Measurements from ENCODE around the gene KRT37. TPM values are rescaled to one million over a fixed set of nuclear protein-coding genes. Genes with fewer than 3 reads are reported as not detected.
"Not testable (repeated sequence)": the region's sequence is repeated elsewhere in the genome, so short reads cannot be mapped to it uniquely, and the experiment has no call there.

Gene KRT37
- polyA plus RNA-seq, 3 donors: not detected

- no peak for DNase-seq (ENCODE audit: extremely low read depth in 1 of 11, low read depth in 9 of 11, low spot score in 4 of 11)
Observed at GRCh38 chr17:41415411-41415810, 9.0 kb downstream of the KRT37 start.

GRCh38 chr17:41413982-41414381, 10.4 kb downstream of the KRT37 start:
- no peak for DNase-seq (ENCODE audit: extremely low read depth in 1 of 11, low read depth in 9 of 11, low spot score in 4 of 11)

GRCh38 chr17:41413353-41413957, 10.9 kb downstream of the KRT37 start:
- no peak for DNase-seq (ENCODE audit: extremely low read depth in 1 of 11, low read depth in 9 of 11, low spot score in 4 of 11)

DNA sequence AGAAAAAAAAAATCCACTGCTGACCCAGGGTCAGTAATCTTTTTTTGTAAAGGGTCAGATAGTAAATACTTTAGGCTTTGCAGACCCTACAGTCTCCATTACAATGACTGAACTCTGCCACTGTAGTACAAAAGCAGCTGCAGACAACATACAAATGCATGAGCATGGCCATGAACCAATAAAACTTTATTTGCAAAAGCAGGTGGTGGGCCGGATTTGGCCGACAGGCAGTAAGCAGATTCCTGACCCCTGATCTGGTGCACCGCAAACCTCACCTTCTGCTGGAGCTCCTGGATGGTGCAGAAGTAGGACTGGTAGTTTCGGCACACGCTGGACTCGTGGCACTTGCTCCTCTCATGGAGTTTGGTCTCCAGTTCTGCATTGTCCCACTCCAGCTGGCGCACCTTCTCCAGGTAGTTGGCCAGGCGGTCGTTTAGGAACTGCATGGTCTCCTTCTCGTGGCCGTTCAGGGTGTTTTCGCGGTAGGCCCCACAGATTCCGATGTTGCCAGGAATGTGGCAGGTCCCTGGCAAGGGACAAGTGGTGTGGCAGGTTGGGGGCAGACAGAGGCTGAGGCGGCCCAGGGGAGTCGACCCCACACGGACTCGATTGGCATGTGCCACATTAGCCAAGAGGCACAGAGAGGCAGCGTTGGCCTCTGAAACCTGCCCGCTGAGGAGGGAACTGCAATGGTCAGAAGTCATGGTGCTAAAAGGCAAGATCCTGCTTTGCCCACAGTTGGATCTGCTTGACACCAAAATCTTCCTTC, 13.1 kb downstream of the KRT37 start:
- DNase-seq (ENCODE audit: extremely low read depth in 1 of 11, low read depth in 9 of 11, low spot score in 4 of 11): no peak

DNA sequence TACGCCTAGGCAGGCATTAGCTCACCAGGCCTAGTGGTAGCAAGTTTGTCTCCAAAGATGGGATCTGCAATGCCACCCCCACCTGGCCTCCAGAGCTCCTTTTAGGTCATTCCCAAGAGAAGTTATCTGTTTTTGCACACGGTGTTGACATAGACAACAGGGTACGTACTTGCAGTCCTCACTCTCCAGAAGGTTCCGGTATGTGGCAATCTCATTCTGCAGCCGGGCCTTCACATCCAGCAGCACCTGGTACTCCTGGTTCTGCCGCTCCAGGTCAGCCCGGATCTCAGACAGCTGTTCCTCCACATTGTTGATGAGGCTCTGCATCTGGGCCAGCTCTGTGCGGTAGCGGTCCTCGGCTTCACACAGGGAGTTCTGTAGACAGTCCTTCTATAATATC, 17.2 kb downstream of the KRT37 start:
- no peak for DNase-seq (ENCODE audit: extremely low read depth in 1 of 11, low read depth in 9 of 11, low spot score in 4 of 11)

- no peak for DNase-seq (ENCODE audit: extremely low read depth in 1 of 11, low read depth in 9 of 11, low spot score in 4 of 11)
Observed at GRCh38 chr17:41406205-41406604, 18.2 kb downstream of the KRT37 start.

GRCh38 chr17:41404024-41404671, 20.2 kb downstream of the KRT37 start:
- no peak for DNase-seq (ENCODE audit: extremely low read depth in 1 of 11, low read depth in 9 of 11, low spot score in 4 of 11)

DNA sequence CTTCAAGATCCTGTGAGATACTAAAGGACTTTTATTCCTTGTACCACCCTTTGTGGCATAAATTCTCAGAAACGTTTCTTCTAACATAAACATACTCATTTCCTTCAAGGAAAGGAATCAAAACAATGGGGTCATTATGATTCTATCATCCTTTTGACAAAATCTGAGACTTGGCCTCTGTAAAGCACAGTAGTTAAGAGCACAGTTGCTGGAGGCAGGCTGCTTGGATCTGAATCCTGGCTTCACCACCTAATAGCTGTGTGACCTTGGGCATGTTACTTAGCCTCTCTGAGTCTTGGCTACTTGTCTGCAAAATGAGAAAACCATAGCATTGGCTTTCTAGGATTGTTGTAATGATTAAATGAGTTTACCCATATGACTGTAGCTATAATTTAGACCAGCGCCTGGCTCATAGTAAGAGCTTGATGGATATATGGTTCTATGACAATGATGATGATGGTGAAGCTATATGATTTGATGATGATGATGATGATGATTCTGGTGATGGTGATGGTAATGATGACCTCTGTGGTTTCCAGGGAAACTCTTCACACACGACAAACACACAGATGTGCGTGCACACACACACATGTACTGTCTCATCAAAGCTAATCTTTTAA, 20.9 kb downstream of the KRT37 start:
- DNase-seq (ENCODE audit: extremely low read depth in 1 of 11, low read depth in 9 of 11, low spot score in 4 of 11): no peak

DNA sequence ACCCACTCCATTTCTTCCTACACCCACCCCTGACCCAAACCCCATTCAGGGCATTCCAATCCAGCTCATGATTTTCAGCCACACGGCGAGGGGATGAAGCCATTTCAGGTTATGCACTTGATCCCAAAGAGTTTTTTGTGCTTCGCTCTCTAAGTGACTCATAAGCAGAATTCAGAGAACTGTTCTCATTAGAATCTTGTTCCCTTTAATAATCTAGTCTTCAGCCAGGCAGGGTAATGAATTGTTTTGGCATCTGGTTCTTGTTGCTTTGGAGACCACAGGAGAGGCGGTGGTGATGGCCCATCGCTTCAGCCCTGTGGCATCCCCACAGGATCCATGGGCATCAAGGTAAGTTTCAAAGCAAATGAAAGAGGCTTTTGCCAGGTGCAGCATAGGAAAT, 22.2 kb downstream of the KRT37 start:
- no peak for DNase-seq (ENCODE audit: extremely low read depth in 1 of 11, low read depth in 9 of 11, low spot score in 4 of 11)

DNA sequence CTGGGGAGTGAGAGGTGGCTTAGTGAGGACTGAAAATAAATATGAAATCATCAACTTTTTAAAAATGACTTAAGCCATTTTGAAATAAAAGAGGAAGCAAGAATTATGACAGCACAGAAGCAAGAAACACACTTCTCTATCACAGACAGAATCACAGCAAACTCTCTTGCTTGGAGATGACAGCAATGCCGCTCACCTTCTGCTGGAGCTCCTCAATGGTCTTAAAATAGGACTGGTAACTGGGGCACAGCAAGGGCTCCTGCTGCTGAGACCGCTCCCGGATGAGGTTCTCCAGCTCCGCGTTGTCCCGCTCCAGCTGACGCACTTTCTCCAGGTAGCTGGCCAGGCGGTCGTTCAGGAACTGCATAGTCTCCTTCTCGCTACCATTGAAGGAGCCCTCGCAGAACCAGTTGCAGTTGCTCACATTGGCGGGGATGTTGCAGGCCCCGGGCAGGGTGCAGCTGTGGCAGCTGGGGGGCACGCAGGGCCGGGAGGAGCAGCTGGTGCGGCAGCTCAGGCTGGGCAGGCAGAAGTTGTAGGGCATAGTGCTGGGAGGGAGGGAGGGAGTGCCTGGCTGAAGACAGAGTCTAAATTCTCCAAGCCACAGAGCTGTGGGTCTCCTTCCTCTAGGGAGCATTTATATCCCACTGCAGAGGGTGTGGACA, 27.3 kb downstream of the KRT37 start, which contains the start of gene KRT31:
Gene KRT31 (minus strand): TSS at position 613 of the 665 bp plus-strand sequence. CDS start 69 bp downstream, at position 544.
- DNase-seq (ENCODE audit: extremely low read depth in 1 of 11, low read depth in 9 of 11, low spot score in 4 of 11): no peak

- DNase-seq (ENCODE audit: extremely low read depth in 1 of 11, low read depth in 9 of 11, low spot score in 4 of 11): no peak
Observed at GRCh38 chr17:41396340-41396739, 28.0 kb downstream of the KRT37 start.

DNA sequence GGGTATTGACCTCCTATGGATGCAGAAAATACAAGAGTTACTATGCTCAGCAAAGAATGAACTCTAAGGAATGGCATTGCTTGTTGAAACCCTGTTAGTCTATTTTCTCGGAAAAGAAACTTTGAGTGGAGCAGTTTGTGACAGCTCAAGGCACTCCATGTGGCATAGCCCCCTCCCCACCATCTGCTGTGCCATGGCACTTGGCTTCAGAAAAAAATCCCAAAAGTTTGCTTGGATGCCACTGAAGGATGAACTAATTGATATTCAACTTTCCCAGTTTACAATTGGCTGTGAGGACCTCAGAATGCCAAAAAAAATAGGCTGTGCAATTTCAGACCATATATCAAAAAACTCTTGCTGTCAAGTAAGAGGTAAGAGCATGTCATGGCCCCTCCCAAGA, 28.8 kb downstream of the KRT37 start:
- no peak for DNase-seq (ENCODE audit: extremely low read depth in 1 of 11, low read depth in 9 of 11, low spot score in 4 of 11)

- DNase-seq (ENCODE audit: extremely low read depth in 1 of 11, low read depth in 9 of 11, low spot score in 4 of 11): not testable (repeated sequence)
Observed at GRCh38 chr17:41395044-41395443, 29.3 kb downstream of the KRT37 start.

- DNase-seq (ENCODE audit: extremely low read depth in 1 of 11, low read depth in 9 of 11, low spot score in 4 of 11): no peak
Observed at GRCh38 chr17:41394254-41394996, 30.0 kb downstream of the KRT37 start.

GRCh38 chr17:41393826-41394225, 30.6 kb downstream of the KRT37 start:
- DNase-seq (ENCODE audit: extremely low read depth in 1 of 11, low read depth in 9 of 11, low spot score in 4 of 11): no peak

DNA sequence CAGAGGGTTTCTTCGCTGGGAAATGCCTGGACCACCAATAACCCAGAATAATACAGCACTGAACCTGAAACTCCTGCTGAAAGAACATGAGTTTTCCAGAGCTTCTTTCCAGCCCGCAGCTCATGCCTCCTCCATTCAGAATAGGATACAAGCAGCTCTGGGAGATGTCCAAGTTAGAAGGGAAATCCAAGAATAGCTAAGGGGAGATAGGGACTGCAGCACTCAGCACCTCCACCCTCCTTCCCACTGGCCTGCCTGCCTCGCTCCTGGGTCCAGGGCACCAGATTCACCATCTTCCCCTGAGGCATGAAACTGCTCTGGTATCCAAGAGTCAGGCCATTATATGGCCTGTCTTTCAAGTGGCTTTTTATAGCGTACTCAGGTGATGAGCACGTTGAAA, 31.1 kb downstream of the KRT37 start:
- DNase-seq (ENCODE audit: extremely low read depth in 1 of 11, low read depth in 9 of 11, low spot score in 4 of 11): no peak

DNA sequence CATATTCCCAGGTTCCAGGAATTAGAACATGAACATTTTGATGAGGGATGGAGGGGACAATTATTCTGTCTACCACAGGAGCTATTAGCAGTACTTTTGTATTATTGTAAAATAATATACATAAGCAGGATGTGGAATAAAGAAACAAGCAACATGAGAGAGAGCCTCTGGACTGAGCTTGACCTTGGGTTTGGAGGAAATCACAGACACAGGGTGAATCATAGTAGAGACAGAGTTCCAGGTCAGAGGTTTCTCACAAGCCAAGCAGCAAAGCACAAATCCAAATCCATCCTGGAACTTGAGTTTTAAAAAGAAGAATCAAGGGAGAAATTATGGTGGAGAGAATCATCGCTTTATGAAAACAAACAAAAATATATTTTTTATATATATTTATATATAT, 32.1 kb downstream of the KRT37 start:
- no peak for DNase-seq (ENCODE audit: extremely low read depth in 1 of 11, low read depth in 9 of 11, low spot score in 4 of 11)

DNA sequence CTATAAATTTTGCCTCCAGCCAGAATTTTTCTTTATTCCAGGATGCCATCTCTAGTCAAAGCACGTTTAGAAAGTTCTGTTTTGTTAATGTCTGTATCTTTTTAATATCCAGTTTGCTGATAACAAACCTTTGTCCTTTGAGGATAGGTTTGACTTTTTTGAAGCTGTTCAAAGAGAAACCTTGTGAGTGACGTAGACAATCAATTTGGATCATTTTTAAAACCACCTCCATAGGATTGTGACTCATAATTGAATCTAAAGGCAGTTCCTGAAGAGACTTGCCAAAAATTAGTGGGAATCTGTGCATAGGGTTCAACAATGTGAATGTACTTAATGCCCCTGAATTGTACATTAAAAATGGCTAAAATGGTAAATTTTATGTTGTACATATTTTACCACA, 32.9 kb downstream of the KRT37 start:
- DNase-seq (ENCODE audit: extremely low read depth in 1 of 11, low read depth in 9 of 11, low spot score in 4 of 11): no peak

Data from renal cortex interstitium (tissue), 11 donors.